Activated naive CD4-positive, alpha-beta T cell (primary cell): ENCODE measurements around the gene CHST11.
"Not testable (repeated sequence)": the region's sequence is repeated elsewhere in the genome, so short reads cannot be mapped to it uniquely, and the experiment has no call there.

ENCODE experiments used
- DNase-seq, 4 experiments: peaks; one replicate each; lab custom pipeline; 2025; lab: John Stamatoyannopoulos, UW

The CHST11 gene

GRCh38 chr12:104527653-104528052 lies 70.9 kb downstream of the CHST11 start:
- DNase-seq, result not testable (repeated sequence)

- no peak for DNase-seq
Measured at GRCh38 chr12:104529130-104529874, 72.6 kb downstream of the CHST11 start.

GRCh38 chr12:104532636-104533035 lies 75.9 kb downstream of the CHST11 start:
- no peak for DNase-seq

- DNase-seq, result no peak
Measured at GRCh38 chr12:104533134-104533533, 76.4 kb downstream of the CHST11 start.

GRCh38 chr12:104534162-104534856 lies 77.6 kb downstream of the CHST11 start:
- DNase-seq, result no peak

GRCh38 chr12:104534857-104535248 lies 78.1 kb downstream of the CHST11 start:
- no peak for DNase-seq

GRCh38 chr12:104535369-104535768 lies 78.6 kb downstream of the CHST11 start:
- no peak for DNase-seq

GRCh38 chr12:104536841-104537240 lies 80.1 kb downstream of the CHST11 start:
- no peak for DNase-seq

- DNase-seq, result no peak
Measured at GRCh38 chr12:104538056-104538455, 81.3 kb downstream of the CHST11 start.

- no peak for DNase-seq
Measured at GRCh38 chr12:104538891-104539462, 82.2 kb downstream of the CHST11 start.

- no peak for DNase-seq
Measured at GRCh38 chr12:104544836-104545235, 88.1 kb downstream of the CHST11 start.

GRCh38 chr12:104546575-104546974 lies 89.8 kb downstream of the CHST11 start:
- no peak for DNase-seq

GRCh38 chr12:104547235-104547634 lies 90.5 kb downstream of the CHST11 start:
- DNase-seq, result no peak

GRCh38 chr12:104549815-104550480 lies 93.2 kb downstream of the CHST11 start:
- DNase-seq, result no peak

GRCh38 chr12:104551313-104551931 lies 94.7 kb downstream of the CHST11 start:
- no peak for DNase-seq

GRCh38 chr12:104553421-104553820 lies 96.7 kb downstream of the CHST11 start:
- no peak for DNase-seq

- no peak for DNase-seq
Measured at GRCh38 chr12:104555648-104556047, 98.9 kb downstream of the CHST11 start.

- no peak for DNase-seq
Measured at GRCh38 chr12:104557488-104558195, 100.9 kb downstream of the CHST11 start.

- no peak for DNase-seq
Measured at GRCh38 chr12:104560881-104561280, 104.1 kb downstream of the CHST11 start.

- DNase-seq, result no peak
Measured at GRCh38 chr12:104562763-104563162, 106.0 kb downstream of the CHST11 start.

GRCh38 chr12:104564662-104565061 lies 107.9 kb downstream of the CHST11 start:
- not testable (repeated sequence) for DNase-seq
